Measurements from ENCODE around the gene MMD.

DNA sequence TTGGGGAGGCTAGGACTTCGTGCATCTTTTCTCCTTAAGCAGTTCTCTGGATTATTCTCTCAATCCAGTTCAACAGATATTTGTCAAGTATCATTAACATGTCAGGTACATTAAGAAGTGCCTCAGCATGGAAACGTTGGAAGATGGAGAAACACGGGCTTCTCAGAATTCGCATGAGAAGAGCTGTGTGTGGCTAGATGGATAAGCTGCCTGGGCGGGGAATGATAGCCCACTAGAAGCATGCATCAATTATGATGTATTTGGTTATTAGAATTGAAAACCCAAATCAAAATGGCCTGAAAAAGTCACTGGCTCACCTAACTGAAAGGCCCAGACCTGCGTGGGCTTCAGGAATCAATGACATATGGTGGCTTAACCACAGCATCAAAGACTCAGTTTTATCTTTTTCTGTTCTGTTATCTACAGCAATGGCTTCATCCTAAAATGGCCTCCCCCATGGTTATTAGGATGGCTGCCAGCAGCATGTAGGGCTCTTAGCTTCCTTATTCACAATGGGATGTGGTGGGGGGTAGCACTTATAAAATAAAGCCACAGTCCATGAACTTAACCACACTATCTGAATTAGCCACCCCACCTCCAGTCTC, 43.9 kb downstream of the MMD start:
- TF ChIP-seq, protein P1, sequence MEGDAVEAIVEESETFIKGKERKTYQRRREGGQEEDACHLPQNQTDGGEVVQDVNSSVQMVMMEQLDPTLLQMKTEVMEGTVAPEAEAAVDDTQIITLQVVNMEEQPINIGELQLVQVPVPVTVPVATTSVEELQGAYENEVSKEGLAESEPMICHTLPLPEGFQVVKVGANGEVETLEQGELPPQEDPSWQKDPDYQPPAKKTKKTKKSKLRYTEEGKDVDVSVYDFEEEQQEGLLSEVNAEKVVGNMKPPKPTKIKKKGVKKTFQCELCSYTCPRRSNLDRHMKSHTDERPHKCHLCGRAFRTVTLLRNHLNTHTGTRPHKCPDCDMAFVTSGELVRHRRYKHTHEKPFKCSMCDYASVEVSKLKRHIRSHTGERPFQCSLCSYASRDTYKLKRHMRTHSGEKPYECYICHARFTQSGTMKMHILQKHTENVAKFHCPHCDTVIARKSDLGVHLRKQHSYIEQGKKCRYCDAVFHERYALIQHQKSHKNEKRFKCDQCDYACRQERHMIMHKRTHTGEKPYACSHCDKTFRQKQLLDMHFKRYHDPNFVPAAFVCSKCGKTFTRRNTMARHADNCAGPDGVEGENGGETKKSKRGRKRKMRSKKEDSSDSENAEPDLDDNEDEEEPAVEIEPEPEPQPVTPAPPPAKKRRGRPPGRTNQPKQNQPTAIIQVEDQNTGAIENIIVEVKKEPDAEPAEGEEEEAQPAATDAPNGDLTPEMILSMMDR (IDR thresholded peaks at IDR 0.05): no peak
- no peak for TF ChIP-seq POLR2A (IDR thresholded peaks at IDR 0.05)

All from heart left ventricle (tissue), 13 donors.